ENCODE measurements around the gene TOR4A. TPM values are rescaled to one million over a fixed set of nuclear protein-coding genes. Genes with fewer than 3 reads are reported as not detected.

Gene TOR4A
- total RNA-seq, 1 donor from 2014 or later: 48.5 TPM

GRCh38 chr9:137230705-137231371, 46.7 kb upstream of the TOR4A start, which contains the start of gene SLC34A3:
SLC34A3 (plus strand) TSS chr9:137230901; CDS start chr9:137231703, 802 bp downstream.
- DNase-seq (ENCODE audit: low read depth): no peak
- H3K4me3 ChIP-seq (ENCODE audit: low read depth, low read length): no peak within 1 kb of the TSS
- no peak for TF ChIP-seq CTCF (conservative IDR thresholded peaks at IDR 0.05; ENCODE audit: low read depth, low read length)

GRCh38 chr9:137231372-137232039, 46.0 kb upstream of the TOR4A start:
- TF ChIP-seq CTCF (conservative IDR thresholded peaks at IDR 0.05; ENCODE audit: low read depth, low read length): no peak
- DNase-seq (ENCODE audit: low read depth): no peak
- H3K4me3 ChIP-seq (ENCODE audit: low read depth, low read length): peak overlapping the region; percentile 16

GRCh38 chr9:137232101-137232500, 45.4 kb upstream of the TOR4A start:
- H3K4me3 ChIP-seq (ENCODE audit: low read depth, low read length): peak overlapping the region; percentile 16
- no peak for TF ChIP-seq CTCF (conservative IDR thresholded peaks at IDR 0.05; ENCODE audit: low read depth, low read length)
- no peak for DNase-seq (ENCODE audit: low read depth)

GRCh38 chr9:137232510-137232909, 45.0 kb upstream of the TOR4A start:
- no peak for TF ChIP-seq CTCF (conservative IDR thresholded peaks at IDR 0.05; ENCODE audit: low read depth, low read length)
- DNase-seq (ENCODE audit: low read depth): no peak
- H3K4me3 ChIP-seq (ENCODE audit: low read depth, low read length): no peak overlapping the region

- H3K4me3 ChIP-seq (ENCODE audit: low read depth, low read length): no peak overlapping the region
- DNase-seq (ENCODE audit: low read depth): no peak
- no peak for TF ChIP-seq CTCF (conservative IDR thresholded peaks at IDR 0.05; ENCODE audit: low read depth, low read length)
These were observed 44.2 kb upstream of the TOR4A start for GRCh38 chr9:137233143-137233980.

GRCh38 chr9:137234055-137234697, 43.4 kb upstream of the TOR4A start:
- no peak overlapping the region for H3K4me3 ChIP-seq (ENCODE audit: low read depth, low read length)
- no peak for TF ChIP-seq CTCF (conservative IDR thresholded peaks at IDR 0.05; ENCODE audit: low read depth, low read length)

More at GRCh38 chr9:137234055-137234697, 43.4 kb upstream of the TOR4A start:
- no peak for DNase-seq (ENCODE audit: low read depth)

All from epithelial cell of proximal tubule (primary cell).